Stomach (tissue), 4 donors: ENCODE measurements around the gene ZNF519.

Source experiments
- CTCF ChIP-seq, 7 experiments: fragments of 450-650 bp in 4 of 7; fragments of 200-600 bp in 3 of 7; sonication (generic) in 3 of 7; IDR thresholded peaks; one replicate each; pipeline ENCODE4 v1.5.1; 2016 to 2019; ENCODE audit warnings: antibody characterized with exemption in 7 of 7, control low read depth in 2 of 7, mild to moderate bottlenecking in 1 of 7
- POLR2A ChIP-seq, 4 donors: fragments of 450-650 bp; IDR thresholded peaks; one replicate each; pipeline ENCODE4 v1.6.1; 2016; ENCODE audit warnings: antibody characterized with exemption in 4 of 4, control low read depth in 2 of 4, mild to moderate bottlenecking in 1 of 4, moderate library complexity in 1 of 4
- POLR2AphosphoS5 ChIP-seq, 3 donors: sonication (generic); formaldehyde crosslinking; IDR thresholded peaks; one replicate each; pipeline ENCODE4 v1.6.1; 2016; ENCODE audit warnings: antibody characterized with exemption in 3 of 3

GRCh38 chr18:14086458-14087231 is 45.6 kb downstream of the ZNF519 start:
- peak in 5 of 7 experiments; percentile 30 to 76 (median 57) for TF ChIP-seq CTCF (IDR thresholded peaks at IDR 0.05)
- TF ChIP-seq POLR2AphosphoS5 (IDR thresholded peaks at IDR 0.05) = no peak
- TF ChIP-seq POLR2A (IDR thresholded peaks at IDR 0.05) = no peak
